ENCODE measurements around the gene NMRK1.

The NMRK1 gene

GRCh38 chr9:75081632-75082031 is 6.3 kb downstream of the NMRK1 start:
- TF ChIP-seq CTCF (conservative IDR thresholded peaks at IDR 0.05; ENCODE audit: low read depth, low read length): no peak
- no peak for DNase-seq (ENCODE audit: low read depth)
- no peak overlapping the region for H3K4me3 ChIP-seq (ENCODE audit: low read length)

- no peak overlapping the region for H3K4me3 ChIP-seq (ENCODE audit: low read length)
- DNase-seq (ENCODE audit: low read depth): no peak
- no peak for TF ChIP-seq CTCF (conservative IDR thresholded peaks at IDR 0.05; ENCODE audit: low read depth, low read length)
Observed at GRCh38 chr9:75072895-75073294, 15.1 kb downstream of the NMRK1 start.

- no peak overlapping the region for H3K4me3 ChIP-seq (ENCODE audit: low read length)
- no peak for TF ChIP-seq CTCF (conservative IDR thresholded peaks at IDR 0.05; ENCODE audit: low read depth, low read length)
- DNase-seq (ENCODE audit: low read depth): no peak
Observed at GRCh38 chr9:75071530-75072122, 16.3 kb downstream of the NMRK1 start.

GRCh38 chr9:75069171-75069570 is 18.8 kb downstream of the NMRK1 start:
- no peak for DNase-seq (ENCODE audit: low read depth)
- no peak for TF ChIP-seq CTCF (conservative IDR thresholded peaks at IDR 0.05; ENCODE audit: low read depth, low read length)
- H3K4me3 ChIP-seq (ENCODE audit: low read length): no peak overlapping the region

- H3K4me3 ChIP-seq (ENCODE audit: low read length): no peak overlapping the region
- TF ChIP-seq CTCF (conservative IDR thresholded peaks at IDR 0.05; ENCODE audit: low read depth, low read length): no peak
- DNase-seq (ENCODE audit: low read depth): no peak
Observed at GRCh38 chr9:75067894-75068293, 20.1 kb downstream of the NMRK1 start.

GRCh38 chr9:75065510-75065909 is 22.4 kb downstream of the NMRK1 start:
- no peak for TF ChIP-seq CTCF (conservative IDR thresholded peaks at IDR 0.05; ENCODE audit: low read depth, low read length)
- H3K4me3 ChIP-seq (ENCODE audit: low read length): no peak overlapping the region
- DNase-seq (ENCODE audit: low read depth): no peak

- DNase-seq (ENCODE audit: low read depth): no peak
- H3K4me3 ChIP-seq (ENCODE audit: low read length): no peak overlapping the region
- no peak for TF ChIP-seq CTCF (conservative IDR thresholded peaks at IDR 0.05; ENCODE audit: low read depth, low read length)
Observed at GRCh38 chr9:75064307-75065025, 23.5 kb downstream of the NMRK1 start.
